Measurements from ENCODE around the gene C22orf23. TPM values are rescaled to one million over a fixed set of nuclear protein-coding genes. Genes with fewer than 3 reads are reported as not detected.

The C22orf23 gene
- total RNA-seq, 1 experiment from 2014 or later: 1.0 TPM

- H2AFZ ChIP-seq: no peak overlapping the region
- H3K4me1 ChIP-seq (replicated peaks; ENCODE audit: insufficient read depth): peaks cover 17% of the 10 kb centered on the region
- H3K27ac ChIP-seq: peak overlapping the region; percentile 17; the same call in 1 of the 2 replicates
- intact Hi-C loops (cut with micrococcal nuclease; ENCODE audit: unreplicated experiment): loop anchor here (1.0 to 2.0 kb wide), 4 partner anchors 27 to 117 kb away; partner anchors contain the start of gene MICALL1
- H3K4me3 ChIP-seq: no peak overlapping the region
- peaks cover 21% of the 10 kb centered on the region; the same call in 1 of the 2 replicates for H3K36me3 ChIP-seq (ENCODE audit: low read depth)
- H4K20me1 ChIP-seq (ENCODE audit: insufficient read depth): peaks cover 52% of the 10 kb centered on the region
- no peaks in the 10 kb centered on the region for H3K9me3 ChIP-seq (ENCODE audit: insufficient read depth, low read depth)
- DNase-seq: peak; percentile 87 to 95
- no peak for TF ChIP-seq EZH2 (IDR thresholded peaks at IDR 0.05; ENCODE audit: low read depth)
- TF ChIP-seq CTCF (conservative IDR thresholded peaks at IDR 0.05): peak; percentile 97
- peaks cover 57% of the 10 kb centered on the region for H3F3A ChIP-seq (ENCODE audit: insufficient read depth, low read depth)
- no peaks in the 10 kb centered on the region for H3K79me2 ChIP-seq (ENCODE audit: low read depth)
- no TSS peak for BruUV-seq (replicated peaks)
- ChIA-PET CTCF (interaction anchor here (0.6 to 2.2 kb wide), 9 partner anchors 20 to 637 kb away, joined by 3 to 20 read pairs (median 6); partner anchors contain the start of genes C22orf23 and POLR2F), POLR2A (ENCODE audit: unreplicated experiment) (interaction anchor here (1.4 kb wide), 1 partner anchor 47 kb away, joined by 10 read pairs; no protein-coding TSS in a partner anchor)
- H3K4me2 ChIP-seq: peak overlapping the region; percentile 33
- no peaks in the 10 kb centered on the region for H3K27me3 ChIP-seq (ENCODE audit: insufficient read depth, low read depth)
- H3K9me2 ChIP-seq (ENCODE audit: insufficient read depth): no peaks in the 10 kb centered on the region
These were observed 19.6 kb downstream of the C22orf23 start for GRCh38 chr22:37933711-37934376.

GRCh38 chr22:37932821-37933578 is 20.4 kb downstream of the C22orf23 start:
- no peak for TF ChIP-seq CTCF (conservative IDR thresholded peaks at IDR 0.05)
- no TSS peak for BruUV-seq (replicated peaks)
- peaks cover 57% of the 10 kb centered on the region for H3F3A ChIP-seq (ENCODE audit: insufficient read depth, low read depth)
- peaks cover 19% of the 10 kb centered on the region; the same call in 1 of the 2 replicates for H3K36me3 ChIP-seq (ENCODE audit: low read depth)
- peak overlapping the region; percentile 27; the same call in 1 of the 2 replicates for H3K4me2 ChIP-seq
- CTCF ChIA-PET: interaction anchor here (0.6 to 2.2 kb wide), 3 partner anchors 21 to 637 kb away, joined by 4 to 20 read pairs (median 9); partner anchors contain the start of genes C22orf23 and POLR2F
- H3K27ac ChIP-seq: peak overlapping the region; percentile 17; the same call in 1 of the 2 replicates
- H3K4me1 ChIP-seq (replicated peaks; ENCODE audit: insufficient read depth): peaks cover 17% of the 10 kb centered on the region
- H3K4me3 ChIP-seq: no peak overlapping the region
- no peaks in the 10 kb centered on the region for H3K27me3 ChIP-seq (ENCODE audit: insufficient read depth, low read depth)
- no peaks in the 10 kb centered on the region for H3K79me2 ChIP-seq (ENCODE audit: low read depth)
- DNase-seq: peak in 1 of 2 experiments; percentile 31
- intact Hi-C loops (cut with micrococcal nuclease; ENCODE audit: unreplicated experiment): no loop called here
- no peaks in the 10 kb centered on the region for H3K9me3 ChIP-seq (ENCODE audit: insufficient read depth, low read depth)
- POLR2A ChIA-PET (ENCODE audit: unreplicated experiment): interaction anchor here (0.8 to 1.4 kb wide), 2 partner anchors 34 to 46 kb away, joined by 7 to 10 read pairs; no protein-coding TSS in a partner anchor
- no peaks in the 10 kb centered on the region for H3K9me2 ChIP-seq (ENCODE audit: insufficient read depth)
- H2AFZ ChIP-seq: no peak overlapping the region
- peaks cover 58% of the 10 kb centered on the region for H4K20me1 ChIP-seq (ENCODE audit: insufficient read depth)

- no peaks in the 10 kb centered on the region for H3K27me3 ChIP-seq (ENCODE audit: insufficient read depth, low read depth)
- H4K20me1 ChIP-seq (ENCODE audit: insufficient read depth): peaks cover 58% of the 10 kb centered on the region
- H3K36me3 ChIP-seq (ENCODE audit: low read depth): peaks cover 19% of the 10 kb centered on the region; the same call in 1 of the 2 replicates
- no peak overlapping the region for H2AFZ ChIP-seq
- TF ChIP-seq CTCF (conservative IDR thresholded peaks at IDR 0.05): no peak
- no peak for TF ChIP-seq EZH2 (IDR thresholded peaks at IDR 0.05; ENCODE audit: low read depth)
- no TSS peak for BruUV-seq (replicated peaks)
- no peaks in the 10 kb centered on the region for H3K9me2 ChIP-seq (ENCODE audit: insufficient read depth)
- intact Hi-C loops (cut with micrococcal nuclease; ENCODE audit: unreplicated experiment): no loop called here
- DNase-seq: no peak
- H3K9me3 ChIP-seq (ENCODE audit: insufficient read depth, low read depth): no peaks in the 10 kb centered on the region
- H3K4me3 ChIP-seq: no peak overlapping the region
- H3K4me2 ChIP-seq: no peak overlapping the region
- H3K4me1 ChIP-seq (replicated peaks; ENCODE audit: insufficient read depth): peaks cover 17% of the 10 kb centered on the region
- no peaks in the 10 kb centered on the region for H3K79me2 ChIP-seq (ENCODE audit: low read depth)
- ChIA-PET POLR2A (ENCODE audit: unreplicated experiment) (interaction anchor here (0.8 to 1.4 kb wide), 2 partner anchors 34 to 45 kb away, joined by 7 to 10 read pairs; no protein-coding TSS in a partner anchor), CTCF (interaction anchor here (1.7 to 2.2 kb wide), 2 partner anchors 22 to 45 kb away, joined by 9 to 20 read pairs; partner anchors contain the start of genes C22orf23 and POLR2F)
- H3K27ac ChIP-seq: no peak overlapping the region; the same call in 1 of the 2 replicates
- H3F3A ChIP-seq (ENCODE audit: insufficient read depth, low read depth): peaks cover 55% of the 10 kb centered on the region
These were observed 21.0 kb downstream of the C22orf23 start for GRCh38 chr22:37932401-37932800.
